Tibial nerve (tissue), 3 donors: ENCODE data around the gene POU6F2.

Source experiments
- CTCF ChIP-seq, 5 experiments: fragments of 200-600 bp in 3 of 5; fragments of 450-650 bp in 2 of 5; sonication (generic) in 3 of 5; IDR thresholded peaks; one replicate each; pipeline ENCODE4 v1.5.1; 2016 to 2019; ENCODE audit warnings: antibody characterized with exemption in 5 of 5, mild to moderate bottlenecking in 3 of 5, moderate library complexity in 2 of 5
- POLR2A ChIP-seq, 2 donors: fragments of 450-650 bp; IDR thresholded peaks; one replicate each; pipeline ENCODE4 v1.6.1; 2017; ENCODE audit warnings: antibody characterized with exemption in 2 of 2, mild to moderate bottlenecking in 2 of 2, moderate library complexity in 2 of 2

GRCh38 chr7:39407723-39408122, 430.0 kb downstream of the POU6F2 start:
- TF ChIP-seq POLR2A (IDR thresholded peaks at IDR 0.05) (no peak), CTCF (IDR thresholded peaks at IDR 0.05) (no peak)
